HUES64 (cell line): ENCODE measurements around the gene KIF4A.
"Not testable (repeated sequence)": the region's sequence is repeated elsewhere in the genome, so short reads cannot be mapped to it uniquely, and the experiment has no call there.

Experiments used
- H3K27ac ChIP-seq: 2 replicates; pipeline ENCODE4 v1.7.0; 2013; ENCODE audit warnings: low read depth, low read length, inconsistent platforms
- H3K27me3 ChIP-seq: 2 replicates; pipeline ENCODE4 v1.6.1; 2013; ENCODE audit warnings: mild to moderate bottlenecking, low read length; ENCODE audit not compliant: insufficient read depth
- H3K36me3 ChIP-seq: 2 replicates; pipeline ENCODE4 v1.6.1; 2013; ENCODE audit warnings: mild to moderate bottlenecking, low read length; ENCODE audit not compliant: insufficient read depth
- H3K4me1 ChIP-seq: 2 replicates; pipeline ENCODE4 v1.6.1; 2013; ENCODE audit warnings: mild to moderate bottlenecking, low read length, moderate library complexity; ENCODE audit not compliant: insufficient read depth
- H3K4me3 ChIP-seq: 2 replicates; pipeline ENCODE4 v1.5.1; 2013; ENCODE audit warnings: mild to moderate bottlenecking, low read length, moderate library complexity
- H3K9ac ChIP-seq: 2 replicates; pipeline ENCODE4 v1.6.1; 2013; ENCODE audit warnings: mild to moderate bottlenecking, low read depth, low read length
- H3K9me3 ChIP-seq: 2 replicates; pipeline ENCODE4 v1.6.1; 2013; ENCODE audit warnings: low read depth, low read length; ENCODE audit not compliant: insufficient read depth
- WGBS: fragments of 150-250, 120-280 bp; methylation state at CpG from one replicate; pipeline ENCODE4 v1.1.7; 2013; ENCODE audit warnings: missing lambda C conversion rate; 5-methylcytosine and 5-hydroxymethylcytosine counted together

Gene KIF4A

DNA sequence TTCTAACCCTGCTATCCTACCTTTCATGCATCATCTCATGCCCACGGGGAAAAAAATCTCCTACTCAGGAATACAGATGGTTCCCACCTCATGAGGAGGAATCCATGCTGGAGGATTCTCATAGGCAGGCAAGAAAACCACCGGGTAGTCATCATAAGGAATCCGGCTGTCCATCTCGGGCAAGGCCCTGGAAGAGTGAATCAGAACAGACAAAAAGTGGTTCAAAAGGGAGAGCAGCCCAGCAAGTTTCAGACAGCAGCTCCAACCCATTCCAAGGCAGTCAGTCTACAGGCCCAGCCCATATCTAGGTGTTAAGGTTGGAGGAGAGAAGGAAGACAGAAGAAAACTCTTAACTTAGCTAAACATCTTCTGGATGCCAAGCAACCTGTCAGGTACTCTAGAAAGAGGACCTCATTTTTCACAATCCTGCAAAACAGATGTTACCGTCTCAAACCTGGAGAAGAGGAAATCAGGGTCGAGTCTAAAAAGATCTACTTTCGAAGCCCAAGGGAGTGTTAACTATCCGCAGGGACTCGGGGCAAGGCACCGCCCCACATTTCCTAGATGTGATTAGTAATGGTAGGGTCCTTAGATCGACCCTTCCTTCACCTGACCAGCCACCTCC, 624 bp upstream of the KIF4A start:
- peak overlapping the region; percentile 53 for H3K9ac ChIP-seq
- WGBS: 33% methylated on average over 9 of the region's 11 CpGs

DNA sequence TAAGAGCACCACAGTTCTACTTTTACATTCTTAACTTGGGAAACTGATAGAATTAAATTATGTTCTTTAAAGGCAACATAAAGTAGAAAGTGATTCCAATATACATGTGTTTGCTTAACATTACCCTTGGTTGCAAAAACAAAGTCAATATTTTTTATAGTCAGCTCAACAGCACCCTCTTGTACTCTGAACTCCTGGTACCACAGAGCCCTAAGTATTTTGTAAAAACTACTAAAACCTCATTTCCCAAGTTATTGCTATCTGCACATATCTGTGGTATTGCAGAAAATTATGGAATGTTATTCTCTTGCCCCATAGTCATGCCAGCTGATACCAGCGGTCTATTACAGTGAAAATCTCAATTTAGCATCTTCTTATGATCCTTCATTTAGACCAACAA, 2.9 kb downstream of the KIF4A start:
- H3K4me1 ChIP-seq: peaks cover 7% of the 10 kb centered on the region; the same call in 1 of the 2 replicates
- no peaks in the 10 kb centered on the region for H3K9me3 ChIP-seq
- peaks cover 54% of the 10 kb centered on the region for H3K36me3 ChIP-seq
- no peak overlapping the region for H3K9ac ChIP-seq
- WGBS: 0% methylated on average over 1 of the region's 1 CpG
- H3K4me3 ChIP-seq: no peak overlapping the region
- no peaks in the 10 kb centered on the region for H3K27me3 ChIP-seq
- H3K27ac ChIP-seq: no peak overlapping the region

More for the DNA sequence above, 624 bp upstream of the KIF4A start:
- Histone ChIP-seq H3K9me3 (no peaks in the 10 kb centered on the region), H3K4me3 (peak overlapping the region; percentile 98), H3K4me1 (peaks cover 7% of the 10 kb centered on the region; the same call in 1 of the 2 replicates), H3K27ac (no peak overlapping the region), H3K36me3 (peaks cover 49% of the 10 kb centered on the region), H3K27me3 (no peaks in the 10 kb centered on the region)

DNA sequence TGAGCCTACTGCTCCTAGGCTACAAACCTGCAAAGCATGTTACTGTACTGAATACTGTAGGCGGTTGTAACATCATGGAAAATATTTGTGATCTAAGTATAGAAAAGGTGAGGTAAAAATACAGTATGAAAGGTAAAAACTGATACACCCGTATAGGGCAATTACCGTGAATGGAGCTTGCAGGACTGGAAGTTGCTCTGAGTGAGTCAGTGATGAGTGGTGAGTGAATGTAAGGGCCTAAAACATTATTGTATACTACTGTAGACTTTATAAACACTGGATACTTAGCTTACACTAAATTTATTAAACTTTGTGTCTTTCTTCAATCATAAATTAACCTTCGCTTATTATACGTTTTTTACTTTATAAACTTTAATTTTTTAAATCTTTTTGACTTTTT, 3.7 kb downstream of the KIF4A start:
- WGBS: 91% methylated on average over 3 of the region's 5 CpGs
- no peak overlapping the region for H3K4me3 ChIP-seq
- H3K36me3 ChIP-seq: peaks cover 52% of the 10 kb centered on the region

DNA sequence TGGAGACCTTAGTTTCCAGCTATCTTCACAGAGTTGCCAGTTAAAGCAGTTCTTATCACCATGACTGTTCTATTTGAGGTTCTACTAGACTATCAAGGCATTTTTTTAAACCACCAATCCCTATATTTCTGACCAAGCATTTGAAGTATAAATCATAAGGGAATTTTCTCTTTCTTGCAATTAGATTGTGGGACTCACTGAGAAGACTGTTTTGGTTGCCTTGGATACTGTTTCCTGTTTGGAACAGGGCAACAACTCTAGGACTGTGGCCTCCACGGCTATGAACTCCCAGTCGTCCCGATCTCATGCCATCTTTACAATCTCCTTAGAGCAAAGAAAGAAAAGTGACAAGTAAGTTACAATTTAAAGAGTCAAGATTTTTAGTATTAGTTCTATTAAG, 11.8 kb downstream of the KIF4A start:
- Histone ChIP-seq H3K4me1 (no peaks in the 10 kb centered on the region), H3K9me3 (no peaks in the 10 kb centered on the region), H3K27ac (no peak overlapping the region), H3K36me3 (peaks cover 75% of the 10 kb centered on the region), H3K27me3 (no peaks in the 10 kb centered on the region), H3K4me3 (no peak overlapping the region), H3K9ac (no peak overlapping the region)
- WGBS: no CpG with 5 or more reads among the region's 3 CpGs

More for the DNA sequence above, 3.7 kb downstream of the KIF4A start:
- Histone ChIP-seq H3K27ac (no peak overlapping the region), H3K4me1 (peaks cover 7% of the 10 kb centered on the region; the same call in 1 of the 2 replicates), H3K9ac (no peak overlapping the region), H3K27me3 (no peaks in the 10 kb centered on the region), H3K9me3 (no peaks in the 10 kb centered on the region)

DNA sequence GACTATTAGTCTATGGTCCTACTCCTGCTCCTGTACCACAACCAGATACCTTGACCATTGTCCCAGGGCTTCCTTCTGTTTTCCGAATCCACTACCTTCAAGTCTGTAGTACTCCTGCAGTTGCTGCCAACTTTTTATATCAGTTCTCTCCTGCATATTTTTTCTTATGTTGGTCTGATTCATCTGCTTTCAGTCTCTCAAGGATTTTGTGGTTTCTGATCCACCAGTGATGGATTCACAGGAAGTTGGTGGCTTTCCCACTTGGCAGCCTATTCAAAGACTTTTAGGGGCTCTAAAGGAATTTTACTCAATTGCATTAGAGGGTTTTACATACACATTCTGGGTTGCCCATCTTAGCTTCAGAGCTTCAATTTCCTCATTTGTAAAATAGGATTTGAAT, 23.6 kb downstream of the KIF4A start:
- no peak overlapping the region for H3K27ac ChIP-seq
- H3K36me3 ChIP-seq: peaks cover 28% of the 10 kb centered on the region
- no peak overlapping the region for H3K4me3 ChIP-seq
- no peaks in the 10 kb centered on the region for H3K27me3 ChIP-seq
- WGBS: 95% methylated on average over 1 of the region's 1 CpG
- H3K4me1 ChIP-seq: no peaks in the 10 kb centered on the region
- H3K9ac ChIP-seq: no peak overlapping the region
- no peaks in the 10 kb centered on the region for H3K9me3 ChIP-seq

DNA sequence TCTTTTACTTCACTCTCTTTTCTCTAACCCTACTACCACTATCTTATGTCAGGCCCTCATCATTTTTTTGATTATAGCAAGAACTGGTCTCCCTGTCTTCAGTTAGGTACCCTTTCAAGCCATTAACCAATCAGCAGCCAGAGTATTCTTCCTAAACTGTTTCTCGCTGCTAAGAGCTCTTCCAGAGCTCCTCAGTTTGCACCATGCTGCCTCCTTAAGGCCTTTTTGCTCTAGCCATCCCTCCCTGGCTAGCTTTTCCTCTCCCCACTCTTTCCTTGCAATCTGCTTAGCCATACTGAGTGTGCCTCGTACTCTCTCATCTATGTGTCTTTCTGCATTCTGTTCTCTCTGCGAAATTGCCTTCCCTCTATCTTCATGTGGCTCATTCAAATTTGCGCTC, 32.9 kb downstream of the KIF4A start:
- H3K27ac ChIP-seq: no peak overlapping the region
- H3K36me3 ChIP-seq: peaks cover 2% of the 10 kb centered on the region; the same call in 1 of the 2 replicates
- H3K9me3 ChIP-seq: no peaks in the 10 kb centered on the region
- no peak overlapping the region for H3K4me3 ChIP-seq
- H3K4me1 ChIP-seq: no peaks in the 10 kb centered on the region
- 87% methylated on average over 4 of the region's 4 CpGs for WGBS
- no peak overlapping the region for H3K9ac ChIP-seq
- no peaks in the 10 kb centered on the region for H3K27me3 ChIP-seq

DNA sequence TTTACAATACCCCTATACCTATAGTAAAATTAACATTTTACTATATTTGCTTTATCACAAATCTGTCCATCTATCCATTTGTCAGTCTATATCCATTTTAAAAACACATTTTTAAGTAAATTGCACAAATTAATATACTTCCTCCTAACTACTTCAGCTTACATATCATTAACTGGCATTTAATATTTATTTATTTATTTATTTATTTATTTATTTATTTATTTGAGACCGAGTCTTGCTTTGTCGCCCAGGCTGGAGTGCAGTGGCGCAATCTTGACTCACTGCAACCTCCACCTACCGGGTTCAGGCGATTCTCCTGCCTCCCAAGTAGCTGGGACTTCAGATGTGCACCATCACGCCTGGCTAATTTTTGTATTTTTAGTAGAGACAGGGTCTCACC, 33.7 kb downstream of the KIF4A start:
- H3K27ac ChIP-seq, H3K27me3 ChIP-seq, H3K9me3 ChIP-seq, H3K9ac ChIP-seq, H3K4me3 ChIP-seq, H3K36me3 ChIP-seq, H3K4me1 ChIP-seq: not testable (repeated sequence)
- WGBS: 97% methylated on average over 6 of the region's 6 CpGs

DNA sequence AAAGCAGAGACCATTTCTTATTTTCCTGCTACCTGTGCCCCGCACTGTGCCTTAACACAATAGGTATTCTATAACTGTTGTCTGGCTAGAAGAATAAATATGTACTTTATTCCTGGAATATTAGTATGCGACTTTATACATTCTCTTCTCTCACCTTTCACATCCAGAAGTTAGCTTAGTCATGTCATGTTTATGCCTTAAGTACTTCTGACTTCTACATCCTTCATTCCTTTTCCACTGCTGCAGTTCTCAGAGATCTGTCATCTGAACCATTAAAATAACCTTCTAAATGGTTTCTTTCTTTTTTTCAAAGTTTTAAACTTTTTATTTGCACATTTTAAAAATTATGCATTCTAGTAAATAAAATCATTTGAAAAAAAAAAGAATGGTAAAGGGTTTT, 34.4 kb downstream of the KIF4A start:
- Histone ChIP-seq H3K9me3 (no peaks in the 10 kb centered on the region), H3K36me3 (peaks cover 6% of the 10 kb centered on the region; the same call in 1 of the 2 replicates), H3K27me3 (no peaks in the 10 kb centered on the region), H3K27ac (no peak overlapping the region), H3K9ac (no peak overlapping the region), H3K4me1 (no peaks in the 10 kb centered on the region), H3K4me3 (no peak overlapping the region)
- WGBS: 100% methylated on average over 1 of the region's 2 CpGs

DNA sequence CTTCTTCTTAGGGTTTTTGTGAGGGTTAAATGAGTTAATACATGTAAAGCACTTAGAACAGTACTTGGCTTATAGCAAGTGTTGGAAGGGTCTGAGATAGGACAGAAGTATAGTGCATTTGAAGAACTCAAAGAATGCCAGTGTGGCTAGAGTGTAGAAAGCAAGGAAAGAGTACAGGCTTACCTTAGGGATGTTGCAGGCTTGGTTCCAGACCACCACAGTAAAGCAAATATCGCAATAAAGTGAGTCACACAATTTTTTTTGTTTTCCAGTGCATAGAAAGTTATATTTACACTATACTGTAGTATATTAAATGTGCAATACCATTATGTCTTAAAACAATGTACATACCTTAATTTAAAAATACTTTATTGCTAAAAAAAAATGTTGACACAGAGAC, 41.3 kb downstream of the KIF4A start:
- Histone ChIP-seq H3K27me3 (no peaks in the 10 kb centered on the region), H3K4me1 (no peaks in the 10 kb centered on the region), H3K9ac (no peak overlapping the region), H3K4me3 (no peak overlapping the region), H3K27ac (no peak overlapping the region), H3K9me3 (no peaks in the 10 kb centered on the region), H3K36me3 (peaks cover 65% of the 10 kb centered on the region)
- WGBS: no CpG with 5 or more reads among the region's 1 CpG

DNA sequence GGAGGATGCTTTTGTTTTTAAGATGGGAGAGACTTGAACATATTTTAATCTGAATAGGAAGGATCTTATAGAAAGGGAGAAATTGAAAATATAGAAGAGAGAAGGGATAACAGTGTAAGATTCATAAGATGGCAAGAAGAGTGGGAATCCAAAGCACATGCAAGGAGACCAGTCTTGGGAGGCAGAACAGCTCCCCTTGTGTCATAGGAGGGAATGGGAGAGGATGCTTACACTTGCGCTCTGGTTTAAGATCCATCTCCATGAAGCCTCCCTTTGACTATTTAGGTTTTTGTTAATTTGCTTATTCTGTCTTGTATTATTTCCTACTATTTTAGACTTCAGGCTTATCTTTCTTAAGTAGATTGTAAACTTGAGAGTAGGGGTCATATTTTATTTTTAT, 42.7 kb downstream of the KIF4A start:
- H3K9me3 ChIP-seq: no peaks in the 10 kb centered on the region
- no peak overlapping the region for H3K4me3 ChIP-seq
- no peaks in the 10 kb centered on the region for H3K4me1 ChIP-seq
- no peak overlapping the region for H3K27ac ChIP-seq
- no peak overlapping the region for H3K9ac ChIP-seq
- WGBS: no CpG with 5 or more reads among the region's 1 CpG
- no peaks in the 10 kb centered on the region for H3K27me3 ChIP-seq
- peaks cover 68% of the 10 kb centered on the region for H3K36me3 ChIP-seq

DNA sequence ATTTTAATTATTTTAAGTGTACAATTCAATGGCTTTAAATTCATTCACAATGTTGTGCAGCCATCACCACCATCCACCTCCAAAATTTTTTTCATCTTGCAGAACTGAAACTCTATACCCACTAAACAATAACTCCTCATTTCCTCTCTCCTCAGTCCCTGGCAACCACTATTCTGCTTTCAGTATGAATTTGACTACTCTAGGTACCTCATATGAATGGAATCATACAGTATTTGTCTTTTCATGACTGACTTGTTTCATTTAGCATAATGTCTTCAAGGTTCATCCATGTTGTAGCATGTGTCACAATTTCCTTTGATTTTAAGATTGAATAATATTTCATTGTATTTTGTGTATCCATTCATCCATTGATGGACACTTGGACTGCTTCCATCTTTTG, 46.9 kb downstream of the KIF4A start:
- Histone ChIP-seq H3K4me1 (no peaks in the 10 kb centered on the region), H3K9ac (no peak overlapping the region), H3K4me3 (no peak overlapping the region), H3K9me3 (no peaks in the 10 kb centered on the region), H3K36me3 (peaks cover 61% of the 10 kb centered on the region), H3K27ac (no peak overlapping the region), H3K27me3 (no peaks in the 10 kb centered on the region)

DNA sequence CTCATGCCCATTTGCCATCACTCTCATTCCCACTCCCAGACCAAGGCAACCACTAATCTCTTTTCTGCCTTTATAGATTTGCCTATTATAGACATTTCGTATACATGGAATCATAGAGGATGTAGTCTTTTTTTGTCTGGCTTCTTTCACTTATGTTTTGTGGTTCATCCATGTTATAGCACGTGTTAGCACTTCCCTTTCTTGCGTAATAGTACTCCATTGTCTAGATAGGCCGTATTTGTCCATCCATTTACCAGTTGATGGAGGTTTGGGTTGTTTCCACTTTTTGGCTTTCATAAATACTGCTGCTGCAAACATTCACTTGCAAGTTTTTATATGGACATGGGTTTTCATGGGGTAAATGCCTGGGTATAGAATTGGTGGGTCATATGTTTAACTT, 48.4 kb downstream of the KIF4A start:
- no peak overlapping the region for H3K9ac ChIP-seq
- no peak overlapping the region for H3K4me3 ChIP-seq
- no peaks in the 10 kb centered on the region for H3K9me3 ChIP-seq
- H3K27me3 ChIP-seq: no peaks in the 10 kb centered on the region
- no peaks in the 10 kb centered on the region for H3K4me1 ChIP-seq
- no peak overlapping the region for H3K27ac ChIP-seq
- WGBS: 100% methylated on average over 2 of the region's 4 CpGs
- H3K36me3 ChIP-seq: peaks cover 64% of the 10 kb centered on the region
